Measurements from ENCODE around the gene RNF167. TPM values are rescaled to one million over a fixed set of nuclear protein-coding genes. Genes with fewer than 3 reads are reported as not detected.

Gene RNF167
- total and polyA plus RNA-seq, 2 of the 8 experiments (the other 6 are each of a cell fraction or from before 2014, with no cell fraction given) = 140 to 281 TPM

DNA sequence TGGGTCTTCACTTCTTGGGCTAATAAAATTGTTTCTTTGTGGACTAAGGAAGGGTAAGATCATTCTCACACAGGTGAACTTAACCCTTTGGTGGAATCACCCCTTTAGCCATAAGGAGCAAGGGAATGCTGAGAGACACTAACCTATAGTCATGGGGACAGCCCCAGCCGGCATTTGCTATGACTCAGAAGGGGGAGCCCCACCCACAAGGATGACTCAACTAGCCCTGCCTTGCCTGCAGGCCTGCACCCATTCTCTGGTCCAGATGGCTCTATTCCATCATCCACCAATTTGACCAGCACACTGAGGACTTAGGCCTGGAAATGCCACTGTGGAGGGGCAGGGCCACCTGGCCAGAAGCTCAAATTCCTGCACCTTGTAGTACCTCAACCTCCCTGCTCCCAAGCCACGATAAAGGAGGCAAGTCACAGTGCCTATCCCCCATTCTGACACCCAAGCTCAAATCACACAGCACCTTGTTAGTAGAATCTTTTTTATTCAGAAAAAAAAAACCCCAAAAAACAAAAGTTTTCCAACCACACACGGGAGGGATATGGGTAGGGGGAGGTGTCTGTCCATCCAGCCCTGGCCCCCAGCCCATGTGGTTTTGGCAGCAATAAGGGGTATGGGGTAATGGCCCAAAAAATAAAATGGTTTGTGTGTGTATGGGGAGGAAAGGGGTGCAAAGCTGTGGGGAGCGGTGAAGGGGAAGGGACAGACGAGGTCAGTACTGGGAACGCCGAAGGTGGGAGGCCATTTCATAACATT lies 5.3 kb downstream of the RNF167 start (continued):
- TF ChIP-seq EZH2 (IDR thresholded peaks at IDR 0.05; ENCODE audit: low read depth, low read length, severe bottlenecking) = no peak
- TF ChIP-seq SP1 (IDR thresholded peaks at IDR 0.05; ENCODE audit: low read depth, low read length) = peak; percentile 63; the same call in 1 of the 2 replicates
- no peak for TF ChIP-seq BACH1 (IDR thresholded peaks at IDR 0.05; ENCODE audit: low read length)
- no peak for TF ChIP-seq CBX8 (IDR thresholded peaks at IDR 0.05; ENCODE audit: borderline replicate concordance, low read depth, low read length)
- TF ChIP-seq BCL11A (IDR thresholded peaks at IDR 0.05; ENCODE audit: low read depth in 2 of 2, low read length in 2 of 2) = no peak
- no peak for TF ChIP-seq GTF2F1 (IDR thresholded peaks at IDR 0.05; ENCODE audit: borderline replicate concordance, low read depth, low read length)
- 0 out of 2 replicates have a peak, but pooled peaks have one; percentile 30 for TF ChIP-seq TAF1 (IDR thresholded peaks at IDR 0.05; ENCODE audit: low read depth, low read length)
- TF ChIP-seq CHD2 (IDR thresholded peaks at IDR 0.05; ENCODE audit: low read length) = no peak
- no peak for TF ChIP-seq CBX5 (IDR thresholded peaks at IDR 0.05; ENCODE audit: low read depth, low read length)
- TF ChIP-seq TBP (IDR thresholded peaks at IDR 0.05; ENCODE audit: low read depth, low read length) = no peak
- no peak for TF ChIP-seq RXRA (IDR thresholded peaks at IDR 0.05; ENCODE audit: insufficient read depth, low read depth, low read length)
- TF ChIP-seq RFX5 (IDR thresholded peaks at IDR 0.05; ENCODE audit: borderline replicate concordance, low read depth, low read length) = no peak
- no peak for TF ChIP-seq EP300 (IDR thresholded peaks at IDR 0.05; ENCODE audit: borderline replicate concordance in 1 of 2, low read depth in 2 of 2, low read length in 2 of 2)
- TF ChIP-seq POLR2AphosphoS5 (IDR thresholded peaks at IDR 0.05; ENCODE audit: low read depth, low read length) = peak; percentile 95; the same call in 1 of the 2 replicates
- TF ChIP-seq SIX5 (IDR thresholded peaks at IDR 0.05; ENCODE audit: low read depth, low read length) = peak; percentile 29; the same call in 1 of the 2 replicates
- no peak for TF ChIP-seq EGR1 (IDR thresholded peaks at IDR 0.05; ENCODE audit: borderline replicate concordance, low read depth, low read length)
- TF ChIP-seq BRCA1 (IDR thresholded peaks at IDR 0.05; ENCODE audit: low read depth, low read length) = no peak
- TF ChIP-seq HDAC6 (IDR thresholded peaks at IDR 0.05; ENCODE audit: low read depth, low read length) = no peak
- TF ChIP-seq RAD21 (IDR thresholded peaks at IDR 0.05 in 1 of 2, conservative IDR thresholded peaks at IDR 0.05 in 1 of 2; ENCODE audit: low read depth in 2 of 2, low read length in 2 of 2) = no peak
- TF ChIP-seq CREB1 (IDR thresholded peaks at IDR 0.05) = no peak
- TF ChIP-seq CHD1 (IDR thresholded peaks at IDR 0.05; ENCODE audit: low read depth, low read length) = no peak
- TF ChIP-seq, protein P1, sequence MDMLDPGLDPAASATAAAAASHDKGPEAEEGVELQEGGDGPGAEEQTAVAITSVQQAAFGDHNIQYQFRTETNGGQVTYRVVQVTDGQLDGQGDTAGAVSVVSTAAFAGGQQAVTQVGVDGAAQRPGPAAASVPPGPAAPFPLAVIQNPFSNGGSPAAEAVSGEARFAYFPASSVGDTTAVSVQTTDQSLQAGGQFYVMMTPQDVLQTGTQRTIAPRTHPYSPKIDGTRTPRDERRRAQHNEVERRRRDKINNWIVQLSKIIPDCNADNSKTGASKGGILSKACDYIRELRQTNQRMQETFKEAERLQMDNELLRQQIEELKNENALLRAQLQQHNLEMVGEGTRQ (IDR thresholded peaks at IDR 0.05; ENCODE audit: low read length) = no peak
- no peak for TF ChIP-seq KDM4A (IDR thresholded peaks at IDR 0.05; ENCODE audit: low read depth, low read length, severe bottlenecking)
- no peak for TF ChIP-seq RNF2 (IDR thresholded peaks at IDR 0.05; ENCODE audit: borderline replicate concordance, low read depth, low read length, missing control alignments, poor library complexity, severe bottlenecking)
